Cardiac muscle cell (in vitro differentiated cells and primary cell): ENCODE results near the gene CCDC27. TPM values are rescaled to one million over a fixed set of nuclear protein-coding genes. Genes with fewer than 3 reads are reported as not detected.

Experiments used
- DNase-seq, 2 donors: peaks; one replicate each; pipeline versions ENCODE4 v3.0.0 to v3.0.0-alpha.2; 2010 to 2017; ENCODE audit warnings: low read depth in 1 of 2, low spot score in 1 of 2
- H3K27ac ChIP-seq: fragments of 200-600 bp; sonication (generic); 2 replicates; pipeline ENCODE4 v1.5.1; 2016
- H3K27me3 ChIP-seq: fragments of 200-600 bp; sonication (generic); 2 replicates; pipeline ENCODE4 v1.6.0; 2016; ENCODE audit warnings: control low read depth
- H3K36me3 ChIP-seq: fragments of 200-600 bp; sonication (generic); 2 replicates; pipeline ENCODE4 v1.5.1; 2016; ENCODE audit warnings: control low read depth
- H3K4me1 ChIP-seq: fragments of 200-600 bp; sonication (generic); 2 replicates; pipeline ENCODE4 v1.8.1; 2017; ENCODE audit warnings: low read depth, mild to moderate bottlenecking, mixed run types
- H3K4me3 ChIP-seq: fragments of 200-600 bp; sonication (generic); 2 replicates; pipeline ENCODE4 v1.5.1; 2016; ENCODE audit warnings: mild to moderate bottlenecking
- H3K9me3 ChIP-seq: fragments of 200-600 bp; sonication (generic); 2 replicates; pipeline ENCODE4 v1.5.1; 2017; ENCODE audit warnings: low read depth, mild to moderate bottlenecking, control low read depth
- polyA plus RNA-seq: library from polyadenylated mRNA; unstranded; fragments of >200 nt; fragmentation: Nextera tagmentation; extraction: Ambion mirVana; gene quantifications from 2 replicates; pipeline ENCODE4 v1.2.1, GENCODE V29; 2016
- total RNA-seq: library from RNA; depleted of rRNA; stranded (reverse); fragments of >200 nt; gene quantifications from 2 replicates; pipeline ENCODE4 v1.2.3, GENCODE V29; 2016
- TF ChIP-seq, protein P1 (sequence below): IDR thresholded peaks from 2 replicates; pipeline ENCODE4 v1.5.1; 2012; ENCODE audit warnings: low read depth, mild to moderate bottlenecking, low read length

CCDC27 gene
- total and polyA plus RNA-seq, 2 experiments from 2014 or later: 0.09 to 0.71 TPM

DNA sequence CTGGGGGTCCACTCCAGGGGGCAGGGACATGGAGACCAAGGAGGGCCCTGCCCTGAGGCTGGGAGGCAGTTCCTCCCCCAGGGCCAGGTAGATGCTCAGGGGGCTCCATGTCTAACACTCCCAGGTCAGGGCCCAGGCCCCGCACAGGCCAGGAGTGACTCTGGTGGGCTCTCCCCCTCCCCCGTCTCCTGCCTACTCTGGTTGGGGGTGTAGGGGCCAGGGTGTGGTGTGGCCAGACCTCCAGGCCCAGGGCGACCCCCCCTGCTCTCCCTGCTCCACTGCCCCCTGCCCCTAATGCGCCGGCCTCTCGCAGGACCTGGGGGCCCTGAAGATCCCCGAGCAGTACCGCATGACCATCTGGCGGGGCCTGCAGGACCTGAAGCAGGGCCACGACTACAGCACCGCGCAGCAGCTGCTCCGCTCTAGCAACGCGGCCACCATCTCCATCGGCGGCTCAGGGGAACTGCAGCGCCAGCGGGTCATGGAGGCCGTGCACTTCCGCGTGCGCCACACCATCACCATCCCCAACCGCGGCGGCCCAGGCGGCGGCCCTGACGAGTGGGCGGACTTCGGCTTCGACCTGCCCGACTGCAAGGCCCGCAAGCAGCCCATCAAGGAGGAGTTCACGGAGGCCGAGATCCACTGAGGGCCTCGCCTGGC, 19.7 kb upstream of the CCDC27 start:
- H3K4me3 ChIP-seq: no peak overlapping the region
- H3K36me3 ChIP-seq: peaks cover 8% of the 10 kb centered on the region
- DNase-seq: peak in 1 of 2 donors; percentile 24
- H3K27me3 ChIP-seq: no peaks in the 10 kb centered on the region
- H3K9me3 ChIP-seq: no peaks in the 10 kb centered on the region
- TF ChIP-seq, protein P1, sequence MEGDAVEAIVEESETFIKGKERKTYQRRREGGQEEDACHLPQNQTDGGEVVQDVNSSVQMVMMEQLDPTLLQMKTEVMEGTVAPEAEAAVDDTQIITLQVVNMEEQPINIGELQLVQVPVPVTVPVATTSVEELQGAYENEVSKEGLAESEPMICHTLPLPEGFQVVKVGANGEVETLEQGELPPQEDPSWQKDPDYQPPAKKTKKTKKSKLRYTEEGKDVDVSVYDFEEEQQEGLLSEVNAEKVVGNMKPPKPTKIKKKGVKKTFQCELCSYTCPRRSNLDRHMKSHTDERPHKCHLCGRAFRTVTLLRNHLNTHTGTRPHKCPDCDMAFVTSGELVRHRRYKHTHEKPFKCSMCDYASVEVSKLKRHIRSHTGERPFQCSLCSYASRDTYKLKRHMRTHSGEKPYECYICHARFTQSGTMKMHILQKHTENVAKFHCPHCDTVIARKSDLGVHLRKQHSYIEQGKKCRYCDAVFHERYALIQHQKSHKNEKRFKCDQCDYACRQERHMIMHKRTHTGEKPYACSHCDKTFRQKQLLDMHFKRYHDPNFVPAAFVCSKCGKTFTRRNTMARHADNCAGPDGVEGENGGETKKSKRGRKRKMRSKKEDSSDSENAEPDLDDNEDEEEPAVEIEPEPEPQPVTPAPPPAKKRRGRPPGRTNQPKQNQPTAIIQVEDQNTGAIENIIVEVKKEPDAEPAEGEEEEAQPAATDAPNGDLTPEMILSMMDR: no peak
- no peak overlapping the region for H3K27ac ChIP-seq
- no peaks in the 10 kb centered on the region for H3K4me1 ChIP-seq

DNA sequence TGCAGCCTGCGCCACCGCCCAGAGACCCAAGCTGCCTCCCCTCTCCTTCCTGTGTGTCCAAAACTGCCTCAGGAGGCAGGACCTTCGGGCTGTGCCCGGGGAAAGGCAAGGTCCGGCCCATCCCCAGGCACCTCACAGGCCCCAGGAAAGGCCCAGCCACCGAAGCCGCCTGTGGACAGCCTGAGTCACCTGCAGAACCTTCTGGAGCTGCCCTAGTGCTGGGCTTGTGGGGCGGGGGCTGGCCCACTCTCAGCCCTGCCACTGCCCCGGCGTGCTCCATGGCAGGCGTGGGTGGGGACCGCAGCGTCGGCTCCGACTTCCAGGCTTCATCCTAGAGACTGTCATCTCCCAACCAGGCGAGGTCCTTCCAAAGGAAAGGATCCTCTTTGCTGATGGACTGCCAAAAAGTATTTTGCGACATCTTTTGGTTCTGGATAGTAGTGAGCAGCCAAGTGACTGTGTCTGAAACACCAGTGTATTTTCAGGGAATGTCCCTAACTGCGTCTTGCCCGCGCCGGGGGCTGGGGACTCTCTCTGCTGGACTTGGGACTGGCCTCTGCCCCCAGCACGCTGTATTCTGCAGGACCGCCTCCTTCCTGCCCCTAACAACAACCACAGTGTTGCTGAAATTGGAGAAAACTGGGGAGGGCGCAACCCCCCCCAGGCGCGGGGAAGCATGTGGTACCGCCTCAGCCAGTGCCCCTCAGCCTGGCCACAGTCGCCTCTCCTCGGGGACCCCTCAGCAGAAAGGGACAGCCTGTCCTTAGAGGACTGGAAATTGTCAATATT, 19.0 kb upstream of the CCDC27 start:
- H3K27ac ChIP-seq: no peak overlapping the region
- H3K36me3 ChIP-seq: peaks cover 13% of the 10 kb centered on the region
- TF ChIP-seq, protein P1: no peak
- no peak overlapping the region for H3K4me3 ChIP-seq
- no peaks in the 10 kb centered on the region for H3K4me1 ChIP-seq
- no peaks in the 10 kb centered on the region for H3K9me3 ChIP-seq
- no peak for DNase-seq
- H3K27me3 ChIP-seq: no peaks in the 10 kb centered on the region

DNA sequence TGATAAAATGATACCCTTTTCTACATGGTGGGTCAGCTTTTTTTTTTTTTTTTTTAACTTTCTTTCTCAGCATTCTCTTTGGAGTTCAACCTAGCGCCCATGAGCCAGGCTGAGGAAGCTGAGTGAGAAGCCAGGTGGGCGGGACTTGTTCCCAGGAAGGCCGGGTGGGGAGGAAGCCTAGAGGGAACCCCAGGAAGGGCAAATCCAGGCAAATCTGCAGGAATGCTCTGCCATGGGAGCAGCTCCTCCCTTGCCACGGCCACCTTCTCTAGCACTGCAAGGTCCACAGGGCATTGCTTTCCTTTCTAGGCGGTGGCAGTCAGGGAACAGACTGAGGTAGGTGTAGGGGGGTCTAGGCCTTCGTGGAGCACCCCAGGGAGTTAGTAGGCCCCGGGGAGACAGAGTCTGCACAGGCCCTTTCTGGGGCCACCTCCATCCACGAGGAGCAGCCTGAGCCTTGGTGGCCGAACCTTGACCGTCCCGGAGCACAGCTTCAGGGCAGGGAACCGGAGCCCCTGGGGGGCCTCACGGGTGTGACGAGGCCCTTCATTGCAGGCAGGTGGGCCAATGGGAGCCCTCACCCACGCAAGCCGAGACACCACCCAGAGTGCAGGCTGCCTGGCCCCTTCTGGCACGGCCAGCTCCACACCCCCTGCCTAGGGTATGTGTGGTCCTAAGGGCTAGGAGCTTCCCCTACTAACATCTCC, 18.2 kb upstream of the CCDC27 start:
- DNase-seq: no peak
- Histone ChIP-seq H3K4me1 (no peaks in the 10 kb centered on the region), H3K36me3 (peaks cover 13% of the 10 kb centered on the region), H3K27me3 (no peaks in the 10 kb centered on the region), H3K9me3 (no peaks in the 10 kb centered on the region), H3K27ac (no peak overlapping the region), H3K4me3 (no peak overlapping the region)
- TF ChIP-seq, protein P1: no peak

DNA sequence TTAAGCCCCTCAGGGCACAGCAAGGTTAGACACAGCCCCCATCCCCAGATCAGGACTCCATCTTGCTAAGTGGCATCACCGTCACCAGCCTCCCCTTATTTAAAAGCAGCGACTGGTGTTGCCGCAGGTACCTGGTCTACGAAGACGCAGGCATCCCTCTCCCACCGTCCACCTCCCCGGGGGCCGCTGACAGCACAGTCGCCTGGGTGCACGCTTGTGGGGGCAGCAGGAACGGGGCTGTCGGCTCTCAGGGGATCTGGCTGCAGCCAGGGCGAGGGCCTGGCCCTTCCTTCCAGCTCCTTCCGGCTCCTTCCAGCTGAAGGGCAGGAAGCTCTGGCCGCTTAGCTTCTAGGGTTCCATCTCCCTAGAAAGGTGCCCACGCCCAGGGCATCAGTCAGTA, 17.6 kb upstream of the CCDC27 start:
- H3K27ac ChIP-seq: no peak overlapping the region
- H3K27me3 ChIP-seq: no peaks in the 10 kb centered on the region
- H3K4me1 ChIP-seq: no peaks in the 10 kb centered on the region
- peaks cover 13% of the 10 kb centered on the region for H3K36me3 ChIP-seq
- H3K4me3 ChIP-seq: no peak overlapping the region
- TF ChIP-seq, protein P1: no peak
- no peak for DNase-seq
- no peaks in the 10 kb centered on the region for H3K9me3 ChIP-seq

DNA sequence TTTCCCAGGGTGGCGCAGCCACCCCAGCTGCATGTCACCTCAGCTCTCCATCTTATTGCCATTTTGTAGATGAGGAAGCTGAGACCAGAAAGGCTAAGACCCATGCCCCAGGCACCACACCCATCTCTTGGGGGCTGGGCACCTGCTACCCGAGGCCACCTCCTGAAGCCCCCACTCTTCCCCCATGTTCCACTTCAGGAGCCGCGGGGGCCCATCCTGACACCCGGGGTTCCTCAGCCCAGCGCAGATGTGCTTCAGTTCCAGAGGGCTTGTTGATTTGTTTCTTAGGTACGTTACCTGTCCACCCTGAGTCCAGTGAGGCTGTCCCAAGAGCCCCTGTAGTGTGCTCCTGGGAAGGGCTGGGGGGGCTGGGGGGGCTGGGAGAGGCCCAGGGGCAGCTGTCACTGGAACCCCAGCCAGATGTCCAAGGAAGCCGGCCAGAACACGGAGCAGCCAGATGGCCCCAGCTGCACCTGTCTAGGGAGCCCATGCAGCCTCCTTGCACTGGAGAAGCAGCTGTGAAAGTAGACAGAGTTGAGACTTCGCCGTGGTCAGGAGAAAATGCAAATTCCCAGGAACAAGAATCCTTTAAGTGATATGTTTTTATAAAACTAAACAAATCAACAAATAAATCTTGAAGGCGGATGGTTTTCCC, 17.1 kb upstream of the CCDC27 start:
- DNase-seq: no peak
- TF ChIP-seq, protein P1: no peak
- peaks cover 17% of the 10 kb centered on the region for H3K36me3 ChIP-seq
- H3K4me1 ChIP-seq: no peaks in the 10 kb centered on the region
- no peaks in the 10 kb centered on the region for H3K27me3 ChIP-seq
- H3K4me3 ChIP-seq: no peak overlapping the region
- no peak overlapping the region for H3K27ac ChIP-seq
- H3K9me3 ChIP-seq: no peaks in the 10 kb centered on the region
